Stimulated activated CD8-positive, alpha-beta memory T cell treated with anti-CD3 and anti-CD28 coated beads, Interleukin-15, amount 100 ng/mL, for 4 hours (primary cell): ENCODE data around the gene MTMR4.
"Not testable (repeated sequence)": the region's sequence is repeated elsewhere in the genome, so short reads cannot be mapped to it uniquely, and the experiment has no call there.

Experiments
- DNase-seq, 2 donors: peaks; one replicate each; pipeline ENCODE4 v3.0.0-alpha.2; 2020; ENCODE audit warnings: low read depth in 2 of 2

MTMR4 gene

DNA sequence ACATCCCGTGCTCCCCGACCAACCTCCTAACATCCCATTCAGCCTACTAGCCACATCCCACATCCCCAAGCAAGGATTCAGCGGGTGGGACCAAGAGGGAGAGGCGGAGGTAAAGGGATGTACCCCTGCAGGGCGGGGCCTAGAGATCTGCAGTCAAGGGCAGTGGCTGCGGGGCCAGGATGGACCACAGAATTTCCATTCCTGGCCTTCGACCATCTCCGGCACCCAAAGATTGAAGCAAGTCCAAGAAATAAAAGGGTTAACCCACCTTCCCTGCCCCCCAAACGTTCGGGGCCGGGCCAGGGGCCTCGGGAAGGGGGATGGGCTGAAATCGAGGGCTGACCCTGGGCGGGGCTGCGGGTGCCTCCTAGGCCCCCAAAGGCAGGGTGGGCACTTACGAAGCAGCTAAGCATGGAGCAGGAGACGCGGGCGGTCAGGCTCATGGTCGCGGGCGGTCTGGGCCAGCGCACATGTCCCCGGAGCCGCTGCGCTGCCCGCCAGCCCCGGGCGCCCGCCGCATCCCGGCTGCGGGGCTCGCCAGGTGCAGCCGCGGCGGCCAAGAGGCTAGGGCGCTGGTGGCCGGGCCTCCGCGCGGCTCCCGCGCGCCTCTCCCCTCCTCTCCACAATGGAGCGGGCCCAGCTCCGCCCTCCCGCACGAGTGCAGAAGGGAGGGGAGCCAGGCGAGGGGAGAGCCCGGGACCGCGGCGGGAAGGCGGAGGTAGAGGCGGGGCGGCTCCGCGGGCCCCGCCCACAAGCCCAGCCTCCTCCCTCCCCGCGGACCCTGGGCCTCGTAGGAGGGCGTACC lies at the start of gene MTMR4:
TSS of gene MTMR4 (minus strand) at position 674 of the 805 bp plus-strand sequence. CDS start at position 443, 231 bp downstream.
- DNase-seq, result peak; percentile 37 to 41

DNA sequence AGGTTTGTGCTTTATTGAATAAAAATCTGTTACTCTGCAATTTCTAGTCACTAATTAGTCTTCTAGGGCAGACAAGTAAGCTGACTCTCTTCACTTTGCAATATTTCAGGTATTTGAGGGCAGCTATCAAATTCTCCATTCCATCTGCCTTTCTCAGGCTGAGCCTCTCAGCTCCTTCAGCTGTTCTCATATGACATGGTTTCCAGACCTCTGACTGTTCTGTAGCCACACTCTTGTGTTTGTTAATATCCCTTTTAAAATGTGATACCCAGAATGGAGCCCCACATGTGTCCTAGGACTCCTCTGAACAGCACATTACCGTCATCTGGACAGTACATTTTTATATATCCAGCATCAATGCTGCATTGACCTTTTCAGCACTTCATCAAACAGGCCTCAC lies 46.1 kb upstream of the MTMR4 start:
- no peak for DNase-seq

DNA sequence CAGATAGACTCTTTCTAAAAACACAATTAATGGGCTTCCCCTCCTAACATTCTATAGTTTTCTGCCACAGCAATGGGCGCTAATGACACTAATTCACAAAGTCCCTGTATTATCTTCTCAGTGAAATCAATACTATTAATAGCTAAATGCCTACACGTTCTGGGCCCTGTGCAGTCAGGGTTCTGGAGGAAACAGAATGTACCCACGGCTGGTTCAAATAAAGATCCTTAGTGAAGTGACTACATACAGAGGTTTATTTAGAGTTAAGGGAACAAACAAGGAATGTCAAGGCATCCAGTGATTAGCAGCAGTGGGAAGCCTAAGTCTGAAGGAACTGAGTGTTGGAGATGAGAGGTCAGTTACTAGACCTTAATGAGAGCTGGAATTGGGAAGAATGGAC lies 43.5 kb upstream of the MTMR4 start:
- DNase-seq, result no peak

DNA sequence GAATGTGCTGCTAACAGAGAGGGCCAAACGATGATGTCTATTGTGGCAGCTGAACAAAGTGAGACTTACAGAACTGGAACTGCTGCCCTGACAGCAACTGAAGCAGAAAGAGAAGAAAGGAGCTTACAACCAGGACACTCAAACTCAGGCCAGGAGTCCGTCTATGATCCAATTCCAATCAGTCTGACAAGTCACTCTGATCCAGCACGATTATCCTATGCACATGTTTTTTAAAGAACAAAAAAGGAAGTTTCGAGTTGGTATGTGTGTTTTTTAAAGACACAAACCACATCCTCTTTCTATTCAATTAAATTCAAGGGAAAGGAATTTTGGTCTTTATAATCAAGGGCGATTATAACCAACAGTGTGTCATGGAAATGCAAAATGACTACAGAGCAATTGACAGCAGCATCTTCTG lies 42.4 kb upstream of the MTMR4 start:
- DNase-seq, result no peak

DNA sequence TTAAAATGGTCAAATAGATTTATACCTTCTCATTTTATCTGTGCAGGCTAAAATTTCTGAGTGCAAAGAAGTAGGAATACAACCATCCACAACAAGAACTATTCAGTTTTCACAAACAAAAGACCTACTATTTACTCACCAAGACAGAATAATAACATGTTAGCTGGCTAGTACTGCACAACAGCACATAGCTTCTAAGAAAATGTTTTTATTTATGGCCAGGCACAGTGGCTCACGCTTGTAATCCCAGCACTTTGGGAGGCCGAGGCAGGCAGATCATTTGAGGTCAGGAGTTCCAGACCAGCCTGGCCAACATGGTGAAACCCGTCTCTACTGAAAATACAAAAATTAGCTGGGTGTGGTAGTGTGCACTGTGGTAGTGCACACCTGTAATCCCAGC lies 40.7 kb upstream of the MTMR4 start:
- not testable (repeated sequence) for DNase-seq

DNA sequence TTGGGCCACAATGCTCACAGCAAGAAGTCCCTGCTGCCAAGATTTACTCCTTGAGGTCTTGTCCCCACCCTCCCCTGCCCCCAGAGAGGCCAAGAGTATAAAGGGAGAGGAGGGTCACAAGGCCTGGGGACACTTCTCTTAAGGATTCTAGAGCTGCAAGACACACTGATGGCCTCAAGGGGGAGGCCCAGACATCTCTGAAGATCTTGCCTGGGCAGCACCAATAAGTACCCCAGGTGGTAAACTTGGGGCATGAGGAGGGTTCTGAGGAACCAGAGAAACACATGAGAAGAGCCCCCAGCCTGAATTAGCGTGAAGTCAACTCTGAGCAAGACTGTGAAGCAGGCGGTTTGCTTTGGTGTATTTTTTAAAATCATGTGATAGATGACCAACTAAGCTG lies 26.8 kb upstream of the MTMR4 start:
- DNase-seq, result no peak

DNA sequence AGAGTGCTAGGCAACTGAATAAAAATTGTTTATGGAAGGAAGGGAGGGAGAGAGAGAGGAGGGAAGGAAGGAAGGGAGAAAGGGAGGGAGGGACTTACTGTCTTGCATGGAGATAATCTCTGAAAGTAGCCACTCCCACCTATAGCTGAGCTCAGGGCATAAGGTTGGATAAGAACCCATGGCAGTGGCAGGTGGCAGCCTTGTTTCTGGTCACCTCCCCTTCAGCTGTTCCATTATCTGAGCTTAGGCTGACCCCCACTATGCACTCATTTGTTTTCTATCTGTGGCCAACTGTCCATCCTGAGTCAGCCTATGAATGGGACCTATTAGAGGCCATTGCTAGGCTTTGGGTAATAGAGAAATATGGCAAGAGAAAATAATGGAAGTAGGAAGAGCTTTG lies 25.3 kb upstream of the MTMR4 start:
- DNase-seq, result no peak

DNA sequence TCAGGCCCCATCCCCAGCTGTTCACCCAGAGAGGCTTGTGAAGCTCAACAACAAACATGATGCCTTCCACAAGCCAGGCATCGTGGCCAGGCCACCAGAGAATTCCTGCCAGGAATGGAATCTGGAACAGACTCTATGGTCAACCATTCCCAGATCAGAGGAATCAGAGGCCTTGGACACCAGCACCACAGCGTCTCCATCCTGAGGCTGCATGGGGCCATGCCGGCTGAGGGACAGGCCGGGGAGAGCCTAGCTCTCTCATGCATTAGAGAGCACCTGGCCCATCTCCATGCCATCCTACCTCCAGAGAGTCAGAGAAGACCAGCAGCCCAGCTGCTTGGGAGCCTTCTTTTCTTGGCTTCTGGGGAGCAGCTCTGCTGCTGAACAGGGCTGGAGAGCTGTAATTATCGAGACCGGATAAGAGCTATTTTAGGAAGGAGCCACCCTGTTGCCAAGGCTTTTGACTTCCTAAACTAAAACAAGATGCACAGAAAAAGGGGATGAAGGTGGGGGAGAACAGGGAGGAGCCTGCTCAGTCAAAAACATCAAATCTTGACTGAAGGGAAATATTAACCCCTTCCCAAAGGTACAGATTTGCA lies 24.5 kb upstream of the MTMR4 start:
- DNase-seq, result no peak

DNA sequence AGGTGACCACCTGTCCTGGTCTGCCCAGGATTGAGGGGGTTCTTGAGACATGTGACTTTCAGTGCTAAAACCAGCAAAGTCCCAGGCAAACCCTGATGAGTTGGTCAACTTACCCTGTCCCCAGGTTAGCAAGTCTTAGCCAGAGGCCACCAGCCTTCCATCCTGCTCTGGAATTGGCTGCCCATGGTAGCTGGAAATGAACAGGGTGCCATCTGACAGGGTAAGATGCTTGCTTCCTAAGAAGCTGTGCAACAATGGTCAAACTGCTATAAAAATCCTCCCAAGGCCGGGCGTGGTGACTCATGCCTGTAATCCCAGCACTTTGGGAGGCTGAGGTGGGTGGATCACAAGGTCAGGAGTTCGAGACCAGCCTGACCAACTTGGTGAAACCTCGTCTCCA lies 22.8 kb upstream of the MTMR4 start:
- no peak for DNase-seq

DNA sequence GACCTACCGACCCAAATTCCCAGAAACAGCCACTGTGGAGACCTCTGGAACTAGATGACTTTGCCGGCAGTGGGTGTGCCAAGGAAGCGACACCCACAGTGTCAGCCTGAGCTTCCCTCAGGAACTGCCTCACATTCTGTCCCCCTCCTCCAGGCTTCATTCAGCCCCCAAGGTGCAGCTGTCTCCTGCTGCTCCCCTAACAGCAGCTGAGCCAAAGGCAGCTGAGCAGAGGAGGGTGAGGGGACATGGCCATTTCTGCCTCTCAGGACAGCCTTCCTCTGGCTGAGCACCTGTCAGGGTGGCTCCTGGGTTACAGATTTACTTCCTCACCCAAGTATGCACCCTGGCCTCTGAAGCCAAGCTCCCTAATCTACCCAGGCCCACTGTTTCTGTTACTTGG lies 22.1 kb upstream of the MTMR4 start:
- no peak for DNase-seq

DNA sequence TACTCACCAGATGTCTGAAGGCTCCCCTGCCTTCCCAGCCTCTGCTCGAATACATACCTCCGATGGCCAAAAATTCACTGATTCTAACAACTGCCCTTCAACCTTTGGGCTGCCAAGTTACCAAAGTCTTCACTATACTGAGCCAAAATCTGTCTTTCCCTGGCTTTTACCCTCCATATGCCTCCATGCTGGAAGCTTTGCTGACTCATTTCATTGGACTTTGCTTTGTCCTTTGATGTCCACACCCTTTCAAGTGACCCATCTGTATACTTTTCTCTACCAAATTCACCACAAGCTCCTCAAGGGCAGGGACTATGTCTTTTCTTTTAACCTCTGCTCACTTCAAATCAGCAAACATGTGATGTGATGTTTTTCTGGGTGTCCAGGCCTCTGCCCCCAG lies 21.0 kb upstream of the MTMR4 start:
- DNase-seq, result no peak

DNA sequence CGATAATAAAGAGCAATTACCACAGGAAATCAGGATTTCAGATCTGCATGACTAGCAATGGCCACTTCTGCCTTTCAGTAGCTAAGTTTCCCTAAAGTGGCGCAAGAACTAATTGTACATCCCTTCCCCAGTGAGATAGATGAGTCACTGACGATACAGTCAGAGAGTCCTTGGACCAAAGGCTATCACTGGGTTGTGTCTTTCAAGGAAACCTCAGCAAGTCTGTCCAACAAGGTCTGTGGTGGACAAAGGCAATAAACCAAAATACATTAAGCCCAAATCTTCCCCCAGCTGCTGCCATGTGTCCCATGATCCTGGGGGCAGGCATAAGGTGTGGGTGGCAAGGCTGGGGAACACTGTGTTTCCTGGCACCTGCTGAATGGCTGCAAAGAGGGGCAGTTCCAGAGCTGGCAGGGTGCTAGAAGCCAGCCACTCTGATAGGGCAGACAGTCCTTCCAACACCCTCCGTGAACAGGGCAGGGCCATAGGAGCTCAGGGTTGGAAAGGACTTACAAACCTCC lies 20.5 kb upstream of the MTMR4 start:
- DNase-seq, result no peak

DNA sequence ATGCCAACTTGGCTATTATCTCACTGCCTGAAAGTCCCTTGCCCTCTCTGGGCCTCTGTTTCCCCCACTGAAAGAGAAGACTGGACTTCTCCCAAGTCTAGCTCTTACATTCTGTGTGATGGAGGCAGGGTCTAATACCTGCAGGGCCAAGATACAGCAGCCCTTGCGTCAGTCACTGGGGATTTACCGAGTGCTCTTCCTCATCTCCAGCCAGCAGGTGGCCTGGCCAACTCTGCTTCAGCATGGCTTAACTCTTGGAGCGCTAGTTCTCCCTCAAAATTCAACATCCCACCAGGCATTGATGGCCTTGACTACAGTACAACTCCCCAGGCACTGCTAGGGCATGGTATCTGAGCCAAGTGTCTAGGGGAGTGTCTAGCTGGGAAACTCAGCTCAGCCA lies 19.9 kb upstream of the MTMR4 start:
- no peak for DNase-seq

DNA sequence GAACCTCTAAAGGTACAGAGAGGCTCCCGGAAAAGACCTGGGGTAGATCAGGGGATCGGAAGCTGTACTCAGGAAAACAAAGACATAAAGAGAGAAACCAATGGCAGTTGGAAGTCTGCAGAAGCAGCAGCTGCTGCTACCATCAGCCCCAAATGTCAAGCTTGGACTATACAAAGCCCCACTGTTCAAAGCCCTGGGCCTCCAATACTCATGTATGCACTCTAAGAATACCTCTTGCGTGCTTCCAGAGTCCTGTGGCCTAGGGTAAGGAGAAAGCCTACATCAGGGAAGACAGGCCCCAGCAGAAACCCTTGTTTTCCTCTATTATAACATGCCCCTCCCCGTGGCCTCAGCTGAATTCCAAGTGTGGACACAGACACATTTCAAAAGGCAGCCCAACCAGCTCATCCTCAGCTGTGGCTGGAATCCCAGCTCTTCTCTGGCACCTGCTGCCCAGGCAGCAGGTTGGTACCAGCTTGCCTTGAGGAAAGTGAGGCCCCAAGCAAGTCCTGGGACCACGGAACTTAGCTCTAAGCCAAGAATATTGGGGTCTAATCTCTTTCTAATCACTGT lies 19.3 kb upstream of the MTMR4 start:
- no peak for DNase-seq

DNA sequence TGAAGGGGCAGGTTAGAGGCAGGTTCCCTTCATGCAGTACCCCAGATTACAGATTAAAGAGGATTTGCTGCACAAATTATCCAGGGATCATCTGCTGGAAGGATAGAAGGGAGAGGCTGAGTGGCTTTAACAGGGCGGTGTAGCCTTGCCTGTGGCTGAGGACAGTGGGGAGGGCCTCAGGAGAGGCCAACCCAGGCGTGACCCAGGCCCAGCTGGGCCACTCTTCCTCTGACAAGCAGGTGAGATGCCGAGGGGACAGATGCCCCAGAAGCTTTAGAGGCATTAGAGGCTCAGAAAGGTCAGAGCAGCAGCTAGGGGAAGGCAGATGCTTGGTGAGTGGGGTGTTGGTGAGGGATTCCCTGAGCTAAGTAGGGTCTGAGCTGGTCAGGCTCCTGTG lies 18.1 kb upstream of the MTMR4 start:
- DNase-seq, result no peak

DNA sequence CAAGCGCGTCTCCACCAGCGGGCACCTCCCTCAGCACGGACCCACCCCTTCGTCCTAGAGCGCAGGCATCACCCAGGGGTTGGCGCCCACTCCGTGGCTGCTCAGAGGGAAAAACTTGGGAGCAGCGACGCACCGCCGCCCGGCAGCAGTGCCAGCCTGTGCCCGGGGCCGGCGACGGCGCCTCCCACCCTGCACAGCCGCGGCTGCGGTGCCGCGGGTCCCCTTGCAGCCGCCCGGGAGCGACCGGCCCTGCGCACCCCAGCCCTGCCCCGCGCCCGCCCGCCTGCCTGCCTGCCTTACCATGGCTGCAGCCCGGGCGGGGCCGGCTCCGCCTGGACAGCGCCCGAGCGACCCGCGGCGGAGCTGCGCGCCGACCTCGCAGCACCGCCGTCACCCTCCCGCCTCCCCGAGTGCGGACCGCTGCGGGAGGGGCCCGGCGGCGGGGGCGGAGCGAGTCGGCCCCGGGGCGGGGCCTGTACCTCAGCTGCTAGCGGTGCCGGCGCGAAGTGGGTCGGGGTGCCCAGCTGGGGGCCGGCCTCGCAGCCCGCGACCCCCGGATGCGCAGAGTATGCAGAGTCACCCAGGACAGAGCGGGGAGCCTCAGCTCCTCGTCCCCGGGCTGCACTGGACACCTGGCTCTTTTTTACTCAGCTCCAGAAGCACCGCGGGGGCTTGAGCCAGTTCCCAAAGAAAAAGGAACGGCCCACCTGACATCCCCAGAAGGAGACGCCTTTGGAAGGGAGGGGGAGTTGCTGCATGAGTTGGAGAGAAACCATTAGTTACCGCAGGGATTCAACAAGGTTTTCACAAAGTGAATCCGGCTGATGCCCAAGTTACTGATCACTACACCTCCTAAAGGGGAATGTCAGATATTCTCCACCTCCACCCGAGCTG lies 17.5 kb upstream of the MTMR4 start:
- DNase-seq, result peak in 1 of 2 donors; percentile 37

DNA sequence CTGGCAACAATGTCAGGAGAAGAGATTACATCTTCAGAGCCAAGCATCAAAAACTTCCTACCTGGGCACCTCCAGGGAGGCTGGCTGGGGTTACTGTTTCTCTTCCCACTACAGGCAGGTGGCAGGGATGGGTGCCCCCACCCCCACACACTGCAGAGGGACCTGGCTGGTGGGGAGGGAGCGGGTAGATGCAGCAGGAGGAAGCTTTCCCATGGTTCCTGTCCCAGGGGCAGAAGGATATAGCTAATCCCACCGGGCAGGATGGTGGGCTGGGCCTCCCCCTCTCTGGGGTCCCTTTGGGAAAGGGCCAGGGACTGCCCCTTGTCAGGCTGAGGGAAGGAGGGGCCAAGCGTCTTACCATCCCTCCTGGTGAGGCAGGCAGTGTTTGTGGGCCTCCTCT lies 16.7 kb upstream of the MTMR4 start:
- DNase-seq, result no peak

DNA sequence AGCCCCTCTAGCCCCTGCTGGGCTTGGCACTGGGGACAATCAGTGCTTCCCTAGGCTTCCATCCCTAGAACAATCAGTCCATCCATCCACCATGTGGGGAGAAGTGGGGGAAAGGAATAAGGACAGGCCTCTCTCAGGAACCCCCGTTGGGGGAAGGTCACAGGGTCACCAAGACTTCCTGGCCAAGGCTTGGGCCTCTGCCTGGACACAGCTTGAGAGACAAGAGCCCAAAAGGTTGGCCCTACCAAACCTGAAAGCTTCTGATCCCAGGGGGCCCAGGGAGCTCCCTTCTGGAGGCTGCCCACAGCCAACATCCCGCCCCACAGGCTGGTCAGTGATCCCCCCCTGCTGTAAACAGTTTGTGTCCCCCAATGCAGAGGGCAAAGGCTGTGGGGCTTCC lies 16.2 kb upstream of the MTMR4 start:
- DNase-seq, result no peak

DNA sequence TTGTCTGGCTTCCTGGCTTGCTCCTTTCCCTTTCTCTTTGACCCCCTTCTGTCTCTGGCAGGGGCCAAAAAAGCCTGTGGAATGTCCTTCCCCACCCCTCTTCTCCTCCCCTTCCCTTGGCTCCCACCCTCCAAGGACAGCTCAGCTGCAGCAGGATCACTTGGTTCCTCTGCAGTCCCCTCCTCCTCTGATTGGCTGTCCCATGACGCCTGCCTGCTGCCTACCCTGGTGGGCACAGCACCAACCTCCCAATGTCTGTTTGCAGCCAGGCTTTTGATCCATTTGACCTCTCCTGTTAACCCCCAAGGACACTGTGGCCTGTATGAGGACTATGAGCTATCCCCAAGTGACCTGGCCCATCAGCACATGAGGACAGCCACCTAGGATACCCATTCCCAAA lies 14.8 kb upstream of the MTMR4 start:
- DNase-seq, result no peak

DNA sequence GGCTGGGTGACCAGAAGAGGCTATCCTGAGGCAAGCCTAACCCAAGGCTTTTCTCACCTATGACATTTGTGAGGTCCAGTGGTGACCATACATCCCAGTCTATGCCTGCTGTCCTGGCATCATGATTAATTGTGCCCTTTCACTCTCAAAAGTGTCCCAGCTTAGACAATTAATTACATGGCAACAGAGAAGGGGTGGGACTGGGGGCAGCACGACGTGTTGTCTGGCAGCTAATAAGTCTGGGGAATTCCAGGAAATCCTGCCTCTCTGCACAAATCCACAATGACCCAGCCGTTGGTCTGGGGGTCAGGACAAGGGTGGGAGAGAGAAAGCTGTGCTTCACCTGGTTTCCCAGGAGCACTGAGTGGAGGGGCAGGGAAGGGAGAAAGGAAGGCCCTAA lies 14.0 kb upstream of the MTMR4 start:
- no peak for DNase-seq

DNA sequence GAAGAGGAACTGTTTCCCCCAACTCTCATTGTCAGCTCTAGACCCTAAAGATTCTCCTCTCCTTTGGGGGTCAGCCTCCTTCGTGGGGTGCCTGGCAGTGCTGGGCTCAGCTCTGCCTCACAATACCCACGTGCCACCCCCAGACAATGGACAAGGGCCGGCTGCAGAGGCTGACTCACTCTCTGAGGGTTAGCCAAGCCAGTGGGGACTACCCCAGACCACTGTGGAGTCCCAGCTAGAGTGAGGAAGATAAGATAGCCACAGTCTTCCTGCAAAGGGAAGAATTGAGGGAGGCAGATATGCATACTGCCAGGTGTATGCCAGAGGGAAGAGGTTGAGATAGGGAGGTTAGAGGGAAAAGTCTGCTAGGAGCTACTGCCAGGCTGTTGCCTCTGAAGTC lies 13.5 kb upstream of the MTMR4 start:
- no peak for DNase-seq

DNA sequence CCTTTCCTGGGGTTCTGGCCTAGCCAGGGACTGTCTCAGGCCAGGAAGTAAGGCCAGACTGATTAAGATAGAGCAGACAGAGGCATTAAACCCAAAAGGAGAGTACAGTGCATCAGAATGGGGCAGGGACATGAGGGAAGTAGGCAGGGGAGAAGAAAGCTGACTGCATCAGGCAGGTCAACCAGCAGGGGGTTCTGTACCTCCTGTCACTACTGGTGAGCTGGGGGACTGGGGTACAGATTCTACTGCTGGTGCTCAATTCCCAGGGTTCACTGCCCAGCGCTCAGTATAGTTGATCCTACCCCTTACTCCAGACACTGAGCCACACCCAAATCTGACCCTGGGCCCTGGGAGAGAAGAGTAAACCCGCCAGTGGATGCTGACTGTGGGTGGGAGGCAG lies 12.9 kb upstream of the MTMR4 start:
- DNase-seq, result no peak
